Keratinocyte (primary cell): ENCODE results near the gene FANCC. TPM values are rescaled to one million over a fixed set of nuclear protein-coding genes. Genes with fewer than 3 reads are reported as not detected.

Source experiments
- DNase-seq: peaks from one replicate; pipeline ENCODE4 v3.0.0-alpha.2; 2011; ENCODE audit warnings: low read depth, missing footprints, low spot score
- FAIRE-seq: peaks from 2 replicates; lab custom pipeline; 2011; peaks lifted over from hg19 to GRCh38; lab: Jason Lieb, UNC
- H2AFZ ChIP-seq: 2 replicates; pipeline ENCODE4 v1.6.0; 2012; ENCODE audit warnings: low read length, control low read depth, inconsistent platforms; ENCODE audit not compliant: control insufficient read depth
- H3K27ac ChIP-seq: 2 replicates; pipeline ENCODE4 v1.5.1; 2011; ENCODE audit warnings: low read length; ENCODE audit not compliant: control insufficient read depth, insufficient read depth
- H3K27me3 ChIP-seq: 3 replicates; pipeline ENCODE4 v1.6.0; 2011; ENCODE audit warnings: low read length; ENCODE audit not compliant: control insufficient read depth, insufficient read depth; ENCODE audit errors: extremely low read depth
- H3K36me3 ChIP-seq, 2 experiments: 2 replicates in 1 of 2; 3 replicates in 1 of 2; pipeline ENCODE4 v1.5.1; 2011; ENCODE audit warnings: low read length in 2 of 2, mild to moderate bottlenecking in 1 of 2; ENCODE audit not compliant: control insufficient read depth in 2 of 2, insufficient read depth in 2 of 2; ENCODE audit errors: extremely low read depth in 1 of 2
- H3K4me1 ChIP-seq: 3 replicates; pipeline ENCODE4 v1.5.1; 2011; ENCODE audit warnings: low read length; ENCODE audit not compliant: control insufficient read depth, insufficient read depth; ENCODE audit errors: extremely low read depth
- H3K4me2 ChIP-seq: 3 replicates; pipeline ENCODE4 v1.6.0; 2011; ENCODE audit warnings: low read depth, low read length; ENCODE audit not compliant: control insufficient read depth, insufficient read depth; ENCODE audit errors: extremely low read depth
- H3K4me3 ChIP-seq, 3 experiments: fragments of 200-600 bp in 1 of 3; sonication (generic) in 1 of 3; 2 replicates in 2 of 3; 3 replicates in 1 of 3; pipeline ENCODE4 v1.5.1; 2011 to 2016; ENCODE audit warnings: low read length in 3 of 3, mild to moderate bottlenecking in 3 of 3, control low read depth in 2 of 3, inconsistent platforms in 1 of 3, low read depth in 1 of 3, mixed read lengths in 1 of 3, mixed run types in 1 of 3, moderate library complexity in 1 of 3; ENCODE audit not compliant: control insufficient read depth in 2 of 3, insufficient read depth in 2 of 3; ENCODE audit errors: extremely low read depth in 1 of 3
- H3K79me2 ChIP-seq: 2 replicates; pipeline ENCODE4 v1.6.0; 2012; ENCODE audit warnings: low read length; ENCODE audit not compliant: control insufficient read depth, insufficient read depth
- H3K9ac ChIP-seq: 3 replicates; pipeline ENCODE4 v1.6.0; 2011; ENCODE audit warnings: low read length; ENCODE audit not compliant: control insufficient read depth, insufficient read depth; ENCODE audit errors: extremely low read depth
- H3K9me1 ChIP-seq: 3 replicates; pipeline ENCODE4 v1.6.0; 2011; ENCODE audit warnings: low read length; ENCODE audit not compliant: control insufficient read depth, insufficient read depth; ENCODE audit errors: extremely low read depth
- H3K9me3 ChIP-seq: 2 replicates; pipeline ENCODE4 v1.5.1; 2012; ENCODE audit warnings: low read depth, low read length; ENCODE audit not compliant: control insufficient read depth
- H4K20me1 ChIP-seq: 3 replicates; pipeline ENCODE4 v1.6.0; 2011; ENCODE audit warnings: low read length; ENCODE audit not compliant: control insufficient read depth, insufficient read depth; ENCODE audit errors: extremely low read depth
- EZH2 ChIP-seq: IDR thresholded peaks from one replicate; pipeline ENCODE4 v1.6.1; 2012; ENCODE audit warnings: inconsistent platforms, mild to moderate bottlenecking, low read length, moderate library complexity
- dilution Hi-C: fragments of 300-500 bp; cut with MboI; formaldehyde crosslinking; loops from one replicate; pipeline ENCODE4 v1.7.0; 2020; ENCODE audit warnings: low sequenced_read_pairs; ENCODE audit not compliant: extremely low pct_ligation_motif_present
- polyA plus RNA-seq, 5 experiments: library from polyadenylated mRNA; depleted of rRNA in 3 of 5; stranded (reverse) in 3 of 5; stranded (forward) in 1 of 5; unstranded in 1 of 5; fragments of >200 nt; gene quantifications; 1 replicate in 1 of 5; 2 replicates in 3 of 5; 3 replicates in 1 of 5; pipeline versions ENCODE4 v1.2.1 to v1.2.3, GENCODE V29; 2011 to 2012; ENCODE audit warnings: missing spikeins in 2 of 5, low read depth in 1 of 5, low replicate concordance in 1 of 5
- TF ChIP-seq, protein P1 (sequence below), 3 experiments: IDR thresholded peaks in 1 of 3; conservative IDR thresholded peaks in 1 of 3; optimal IDR thresholded peaks in 1 of 3; 2 replicates in 2 of 3; 3 replicates in 1 of 3; pipeline versions ENCODE3 to v1.5.1; 2011; ENCODE audit warnings: low read length in 3 of 3, mild to moderate bottlenecking in 3 of 3, moderate library complexity in 2 of 3, control low read depth in 1 of 3, inconsistent platforms in 1 of 3; ENCODE audit not compliant: insufficient read depth in 2 of 3; ENCODE audit errors: extremely low read depth in 1 of 3

Gene FANCC
- polyA plus RNA-seq, 1 donor (not counting 4 experiments of a cell fraction or from before 2014, with no cell fraction given), result 8.3 TPM

DNA sequence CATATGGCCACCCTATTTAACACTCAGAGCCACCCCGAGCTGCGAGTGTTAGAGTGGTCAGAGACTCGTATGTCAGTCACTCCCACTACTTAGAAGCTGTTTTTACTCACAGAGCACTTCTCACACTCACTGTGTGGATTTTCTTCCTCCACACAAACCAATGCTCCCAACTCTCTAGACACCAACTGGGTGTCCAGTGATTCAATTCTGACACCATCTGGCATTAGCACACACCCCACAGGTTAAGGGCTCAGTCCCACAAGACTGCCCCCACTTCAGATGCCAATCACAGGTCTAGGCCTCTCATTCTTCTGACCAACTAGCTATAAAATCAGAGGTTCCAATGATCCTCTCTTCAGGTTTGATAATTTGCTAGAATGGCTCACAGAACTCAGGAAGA is 174.8 kb downstream of the FANCC start:
- H3K9ac ChIP-seq, result no peak overlapping the region
- no peaks in the 10 kb centered on the region for H3K27me3 ChIP-seq
- H3K4me1 ChIP-seq, result peaks cover 22% of the 10 kb centered on the region
- TF ChIP-seq EZH2, result no peak
- TF ChIP-seq, protein P1, sequence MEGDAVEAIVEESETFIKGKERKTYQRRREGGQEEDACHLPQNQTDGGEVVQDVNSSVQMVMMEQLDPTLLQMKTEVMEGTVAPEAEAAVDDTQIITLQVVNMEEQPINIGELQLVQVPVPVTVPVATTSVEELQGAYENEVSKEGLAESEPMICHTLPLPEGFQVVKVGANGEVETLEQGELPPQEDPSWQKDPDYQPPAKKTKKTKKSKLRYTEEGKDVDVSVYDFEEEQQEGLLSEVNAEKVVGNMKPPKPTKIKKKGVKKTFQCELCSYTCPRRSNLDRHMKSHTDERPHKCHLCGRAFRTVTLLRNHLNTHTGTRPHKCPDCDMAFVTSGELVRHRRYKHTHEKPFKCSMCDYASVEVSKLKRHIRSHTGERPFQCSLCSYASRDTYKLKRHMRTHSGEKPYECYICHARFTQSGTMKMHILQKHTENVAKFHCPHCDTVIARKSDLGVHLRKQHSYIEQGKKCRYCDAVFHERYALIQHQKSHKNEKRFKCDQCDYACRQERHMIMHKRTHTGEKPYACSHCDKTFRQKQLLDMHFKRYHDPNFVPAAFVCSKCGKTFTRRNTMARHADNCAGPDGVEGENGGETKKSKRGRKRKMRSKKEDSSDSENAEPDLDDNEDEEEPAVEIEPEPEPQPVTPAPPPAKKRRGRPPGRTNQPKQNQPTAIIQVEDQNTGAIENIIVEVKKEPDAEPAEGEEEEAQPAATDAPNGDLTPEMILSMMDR (optimal IDR thresholded peaks at IDR 0.05 in 1 of 3, IDR thresholded peaks at IDR 0.05 in 1 of 3, conservative IDR thresholded peaks at IDR 0.05 in 1 of 3; ENCODE audit: extremely low read depth in 1 of 3, insufficient read depth in 2 of 3, low read length in 3 of 3), result no peak
- H4K20me1 ChIP-seq, result no peaks in the 10 kb centered on the region
- no peaks in the 10 kb centered on the region for H3K9me3 ChIP-seq
- FAIRE-seq (no peak), DNase-seq (no peak)
- no peak overlapping the region for H3K4me3 ChIP-seq
- no peaks in the 10 kb centered on the region for H3K36me3 ChIP-seq
- H3K9me1 ChIP-seq, result no peaks in the 10 kb centered on the region
- H3K4me2 ChIP-seq, result peak overlapping the region; percentile 1
- no peaks in the 10 kb centered on the region for H3K79me2 ChIP-seq
- H2AFZ ChIP-seq, result no peak overlapping the region
- H3K27ac ChIP-seq, result peak overlapping the region; percentile 42
- dilution Hi-C loops, result no loop called here

GRCh38 chr9:95142315-95142714 is 175.2 kb downstream of the FANCC start:
- Histone ChIP-seq H3K36me3 (no peaks in the 10 kb centered on the region), H3K79me2 (no peaks in the 10 kb centered on the region), H3K4me2 (peak overlapping the region; percentile 1), H3K4me3 (no peak overlapping the region), H3K9ac (no peak overlapping the region), H4K20me1 (no peaks in the 10 kb centered on the region), H3K27me3 (no peaks in the 10 kb centered on the region), H3K9me1 (no peaks in the 10 kb centered on the region), H3K27ac (peak overlapping the region; percentile 42), H3K4me1 (peaks cover 22% of the 10 kb centered on the region), H2AFZ (no peak overlapping the region), H3K9me3 (no peaks in the 10 kb centered on the region)
- dilution Hi-C loops, result no loop called here
- DNase-seq, result no peak
- no peak for FAIRE-seq
- TF ChIP-seq, protein P1 (optimal IDR thresholded peaks at IDR 0.05 in 1 of 3, IDR thresholded peaks at IDR 0.05 in 1 of 3, conservative IDR thresholded peaks at IDR 0.05 in 1 of 3; ENCODE audit: extremely low read depth in 1 of 3, insufficient read depth in 2 of 3, low read length in 3 of 3), result no peak
- TF ChIP-seq EZH2, result no peak
